K562 (cell line): ENCODE results near the gene AHNAK. TPM values are rescaled to one million over a fixed set of nuclear protein-coding genes. Genes with fewer than 3 reads are reported as not detected.

ENCODE experiments used
- ATF1 ChIP-seq, 2 experiments: fragments of 450-650 bp in 1 of 2; IDR thresholded peaks; 2 replicates each; pipeline ENCODE4 v1.6.1; 2016; ENCODE audit warnings: missing compliant biosample characterization in 1 of 2, missing genetic modification characterization in 1 of 2
- BCOR ChIP-seq: fragments of 450-650 bp; IDR thresholded peaks from 2 replicates; pipeline ENCODE4 v1.6.1; 2016
- KDM1A ChIP-seq, 2 experiments: fragments of 450-650 bp; IDR thresholded peaks; 2 replicates each; pipeline ENCODE4 v1.6.1; 2016; ENCODE audit warnings: mild to moderate bottlenecking in 2 of 2
- RAD21 ChIP-seq, 2 experiments: fragments of 250-450 bp in 1 of 2; fragments of 450-650 bp in 1 of 2; sonication (Bioruptor Pico) in 1 of 2; formaldehyde crosslinking in 1 of 2; IDR thresholded peaks in 1 of 2; conservative IDR thresholded peaks in 1 of 2; 2 replicates each; pipeline versions ENCODE4 v1.4.0 to v1.8.0; 2020 to 2022; ENCODE audit warnings: mild to moderate bottlenecking in 2 of 2, moderate library complexity in 1 of 2
- TARDBP ChIP-seq: fragments of 450-650 bp; IDR thresholded peaks from 2 replicates; pipeline ENCODE4 v1.6.1; 2016
- ZNF175 ChIP-seq: fragments of 200-800 bp; sonication (Bioruptor generic); IDR thresholded peaks from 2 replicates; pipeline ENCODE4 v1.6.1; 2016; ENCODE audit warnings: low read depth, mild to moderate bottlenecking, missing genetic modification characterization, missing compliant biosample characterization
- ZNF766 ChIP-seq: fragments of 200-800 bp; sonication (Bioruptor generic); conservative IDR thresholded peaks from 2 replicates; pipeline ENCODE4 v1.6.1; 2016; ENCODE audit warnings: missing genetic modification characterization, missing compliant biosample characterization
- ZNF830 ChIP-seq: fragments of 250-450 bp; sonication (Bioruptor Pico); IDR thresholded peaks from 2 replicates; pipeline ENCODE4 v1.5.0; 2021; ENCODE audit warnings: mild to moderate bottlenecking
- polyA plus RNA-seq, 8 experiments: library from polyadenylated mRNA; depleted of rRNA in 4 of 8; stranded (reverse) in 5 of 8; unstranded in 3 of 8; fragments of >200 nt; fragmentation: Nextera tagmentation in 2 of 8; fragmentation: Illumina TruSeq in 1 of 8; extraction: Ambion mirVana in 2 of 8; extraction: Trizol in 1 of 8; gene quantifications; 2 replicates each; pipeline versions ENCODE4 v1.2.1 to v1.2.3, GENCODE V29; 2011 to 2014; ENCODE audit warnings: inconsistent platforms in 1 of 8, missing spikeins in 1 of 8
- total RNA-seq, 7 experiments: library from RNA; depleted of rRNA in 6 of 7; stranded (reverse); fragments of >200 nt in 6 of 7; fragmentation: Illumina TruSeq in 2 of 7; extraction: Trizol in 2 of 7; gene quantifications; 2 replicates each; pipeline versions ENCODE4 v1.2.1 to v1.2.3, GENCODE V29; 2011 to 2021; ENCODE audit warnings: low replicate concordance in 1 of 7
- TF ChIP-seq, protein P1 (sequence below): fragments of 250-450 bp; sonication (Bioruptor Pico); IDR thresholded peaks from 2 replicates; pipeline ENCODE4 v1.4.0; 2020
- TF ChIP-seq, protein P2 (sequence below): fragments of 450-650 bp; IDR thresholded peaks from 2 replicates; pipeline ENCODE4 v1.6.1; 2016; ENCODE audit warnings: missing biosample characterization, missing genetic modification characterization
- TF ChIP-seq, protein P3 (sequence below), 2 experiments: fragments of 450-650 bp in 1 of 2; sonication (generic) in 1 of 2; formaldehyde crosslinking in 1 of 2; IDR thresholded peaks; 2 replicates each; pipeline versions ENCODE4 v1.7.1 to v1.9.0; 2016 to 2022; ENCODE audit warnings: inconsistent platforms in 1 of 2, mild to moderate bottlenecking in 1 of 2, missing genetic modification reagents in 1 of 2

Gene AHNAK
- total and polyA plus RNA-seq, 9 of the 15 experiments (the other 6 are each of a cell fraction or from before 2014, with no cell fraction given) = 1.5 to 89.7 (median 45.0) TPM

DNA sequence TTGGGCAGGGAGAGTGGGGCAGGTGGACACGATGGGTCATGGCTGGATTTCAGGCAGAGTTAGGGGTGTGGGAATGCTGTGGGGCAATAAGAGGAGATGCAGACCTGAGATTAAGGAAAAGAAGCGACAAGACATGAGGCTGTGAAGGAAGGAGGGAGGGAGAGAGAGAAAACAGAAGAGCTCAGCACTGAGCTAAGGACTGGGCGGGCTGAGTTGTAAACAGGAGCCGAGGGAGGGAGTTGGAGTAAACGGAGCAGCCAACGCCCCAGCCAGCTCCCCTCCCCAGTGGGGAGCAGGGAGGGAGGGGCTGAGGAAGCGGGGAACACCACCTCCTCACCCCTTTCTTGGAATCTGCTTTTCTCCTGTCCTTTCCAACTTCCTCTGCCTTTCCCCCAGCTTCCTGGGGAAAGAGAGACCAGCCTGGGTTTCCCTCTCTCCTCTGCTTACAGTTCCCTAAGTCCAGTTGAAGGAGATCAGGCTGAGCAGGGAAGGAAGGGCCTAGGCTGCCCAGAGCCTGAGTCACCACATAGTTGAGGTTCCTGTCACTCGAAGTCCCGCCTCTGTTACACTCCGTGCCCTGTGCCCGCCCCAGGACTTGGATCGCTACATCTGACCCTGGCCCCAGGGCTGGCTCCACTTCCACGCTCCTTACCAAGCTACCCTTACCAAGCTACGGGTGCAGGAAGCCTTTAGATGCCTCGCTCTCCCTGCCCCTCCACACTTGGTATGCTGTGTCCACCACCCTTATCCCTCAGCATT, 6.7 kb upstream of the AHNAK start (continued):
- TF ChIP-seq, protein P1, sequence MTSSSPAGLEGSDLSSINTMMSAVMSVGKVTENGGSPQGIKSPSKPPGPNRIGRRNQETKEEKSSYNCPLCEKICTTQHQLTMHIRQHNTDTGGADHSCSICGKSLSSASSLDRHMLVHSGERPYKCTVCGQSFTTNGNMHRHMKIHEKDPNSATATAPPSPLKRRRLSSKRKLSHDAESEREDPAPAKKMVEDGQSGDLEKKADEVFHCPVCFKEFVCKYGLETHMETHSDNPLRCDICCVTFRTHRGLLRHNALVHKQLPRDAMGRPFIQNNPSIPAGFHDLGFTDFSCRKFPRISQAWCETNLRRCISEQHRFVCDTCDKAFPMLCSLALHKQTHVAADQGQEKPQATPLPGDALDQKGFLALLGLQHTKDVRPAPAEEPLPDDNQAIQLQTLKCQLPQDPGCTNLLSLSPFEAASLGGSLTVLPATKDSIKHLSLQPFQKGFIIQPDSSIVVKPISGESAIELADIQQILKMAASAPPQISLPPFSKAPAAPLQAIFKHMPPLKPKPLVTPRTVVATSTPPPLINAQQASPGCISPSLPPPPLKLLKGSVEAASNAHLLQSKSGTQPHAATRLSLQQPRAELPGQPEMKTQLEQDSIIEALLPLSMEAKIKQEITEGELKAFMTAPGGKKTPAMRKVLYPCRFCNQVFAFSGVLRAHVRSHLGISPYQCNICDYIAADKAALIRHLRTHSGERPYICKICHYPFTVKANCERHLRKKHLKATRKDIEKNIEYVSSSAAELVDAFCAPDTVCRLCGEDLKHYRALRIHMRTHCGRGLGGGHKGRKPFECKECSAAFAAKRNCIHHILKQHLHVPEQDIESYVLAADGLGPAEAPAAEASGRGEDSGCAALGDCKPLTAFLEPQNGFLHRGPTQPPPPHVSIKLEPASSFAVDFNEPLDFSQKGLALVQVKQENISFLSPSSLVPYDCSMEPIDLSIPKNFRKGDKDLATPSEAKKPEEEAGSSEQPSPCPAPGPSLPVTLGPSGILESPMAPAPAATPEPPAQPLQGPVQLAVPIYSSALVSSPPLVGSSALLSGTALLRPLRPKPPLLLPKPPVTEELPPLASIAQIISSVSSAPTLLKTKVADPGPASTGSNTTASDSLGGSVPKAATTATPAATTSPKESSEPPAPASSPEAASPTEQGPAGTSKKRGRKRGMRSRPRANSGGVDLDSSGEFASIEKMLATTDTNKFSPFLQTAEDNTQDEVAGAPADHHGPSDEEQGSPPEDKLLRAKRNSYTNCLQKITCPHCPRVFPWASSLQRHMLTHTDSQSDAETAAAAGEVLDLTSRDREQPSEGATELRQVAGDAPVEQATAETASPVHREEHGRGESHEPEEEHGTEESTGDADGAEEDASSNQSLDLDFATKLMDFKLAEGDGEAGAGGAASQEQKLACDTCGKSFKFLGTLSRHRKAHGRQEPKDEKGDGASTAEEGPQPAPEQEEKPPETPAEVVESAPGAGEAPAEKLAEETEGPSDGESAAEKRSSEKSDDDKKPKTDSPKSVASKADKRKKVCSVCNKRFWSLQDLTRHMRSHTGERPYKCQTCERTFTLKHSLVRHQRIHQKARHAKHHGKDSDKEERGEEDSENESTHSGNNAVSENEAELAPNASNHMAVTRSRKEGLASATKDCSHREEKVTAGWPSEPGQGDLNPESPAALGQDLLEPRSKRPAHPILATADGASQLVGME (CRISPR knock-in tag) = no peak
- TF ChIP-seq, protein P2, sequence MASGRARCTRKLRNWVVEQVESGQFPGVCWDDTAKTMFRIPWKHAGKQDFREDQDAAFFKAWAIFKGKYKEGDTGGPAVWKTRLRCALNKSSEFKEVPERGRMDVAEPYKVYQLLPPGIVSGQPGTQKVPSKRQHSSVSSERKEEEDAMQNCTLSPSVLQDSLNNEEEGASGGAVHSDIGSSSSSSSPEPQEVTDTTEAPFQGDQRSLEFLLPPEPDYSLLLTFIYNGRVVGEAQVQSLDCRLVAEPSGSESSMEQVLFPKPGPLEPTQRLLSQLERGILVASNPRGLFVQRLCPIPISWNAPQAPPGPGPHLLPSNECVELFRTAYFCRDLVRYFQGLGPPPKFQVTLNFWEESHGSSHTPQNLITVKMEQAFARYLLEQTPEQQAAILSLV = no peak
- no peak for TF ChIP-seq RAD21 (CRISPR knock-in tag; conservative IDR thresholded peaks at IDR 0.05 in 1 of 2, IDR thresholded peaks at IDR 0.05 in 1 of 2)
- TF ChIP-seq, protein P3, sequence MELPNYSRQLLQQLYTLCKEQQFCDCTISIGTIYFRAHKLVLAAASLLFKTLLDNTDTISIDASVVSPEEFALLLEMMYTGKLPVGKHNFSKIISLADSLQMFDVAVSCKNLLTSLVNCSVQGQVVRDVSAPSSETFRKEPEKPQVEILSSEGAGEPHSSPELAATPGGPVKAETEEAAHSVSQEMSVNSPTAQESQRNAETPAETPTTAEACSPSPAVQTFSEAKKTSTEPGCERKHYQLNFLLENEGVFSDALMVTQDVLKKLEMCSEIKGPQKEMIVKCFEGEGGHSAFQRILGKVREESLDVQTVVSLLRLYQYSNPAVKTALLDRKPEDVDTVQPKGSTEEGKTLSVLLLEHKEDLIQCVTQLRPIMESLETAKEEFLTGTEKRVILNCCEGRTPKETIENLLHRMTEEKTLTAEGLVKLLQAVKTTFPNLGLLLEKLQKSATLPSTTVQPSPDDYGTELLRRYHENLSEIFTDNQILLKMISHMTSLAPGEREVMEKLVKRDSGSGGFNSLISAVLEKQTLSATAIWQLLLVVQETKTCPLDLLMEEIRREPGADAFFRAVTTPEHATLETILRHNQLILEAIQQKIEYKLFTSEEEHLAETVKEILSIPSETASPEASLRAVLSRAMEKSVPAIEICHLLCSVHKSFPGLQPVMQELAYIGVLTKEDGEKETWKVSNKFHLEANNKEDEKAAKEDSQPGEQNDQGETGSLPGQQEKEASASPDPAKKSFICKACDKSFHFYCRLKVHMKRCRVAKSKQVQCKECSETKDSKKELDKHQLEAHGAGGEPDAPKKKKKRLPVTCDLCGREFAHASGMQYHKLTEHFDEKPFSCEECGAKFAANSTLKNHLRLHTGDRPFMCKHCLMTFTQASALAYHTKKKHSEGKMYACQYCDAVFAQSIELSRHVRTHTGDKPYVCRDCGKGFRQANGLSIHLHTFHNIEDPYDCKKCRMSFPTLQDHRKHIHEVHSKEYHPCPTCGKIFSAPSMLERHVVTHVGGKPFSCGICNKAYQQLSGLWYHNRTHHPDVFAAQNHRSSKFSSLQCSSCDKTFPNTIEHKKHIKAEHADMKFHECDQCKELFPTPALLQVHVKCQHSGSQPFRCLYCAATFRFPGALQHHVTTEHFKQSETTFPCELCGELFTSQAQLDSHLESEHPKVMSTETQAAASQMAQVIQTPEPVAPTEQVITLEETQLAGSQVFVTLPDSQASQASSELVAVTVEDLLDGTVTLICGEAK (IDR thresholded peaks at IDR 0.05) = peak; percentile 66; the same call in 1 of the 2 replicates
- TF ChIP-seq, protein P3 (CRISPR knock-in tag; IDR thresholded peaks at IDR 0.05) = no peak
- TF ChIP-seq ZNF830 (CRISPR knock-in tag) = no peak
- TF ChIP-seq ZNF175 (CRISPR knock-in tag) = peak; percentile 66; the same call in 1 of the 2 replicates
- TF ChIP-seq ZNF766 = no peak
- no peak for TF ChIP-seq ATF1 (CRISPR knock-in tag; IDR thresholded peaks at IDR 0.05)
- TF ChIP-seq ATF1 (tag; IDR thresholded peaks at IDR 0.05) = peak; percentile 74
- no peak for TF ChIP-seq KDM1A (IDR thresholded peaks at IDR 0.05)
- no peak for TF ChIP-seq TARDBP
- TF ChIP-seq BCOR = peak; percentile 62
